Measurements from ENCODE around the gene EBF3.

The EBF3 gene

GRCh38 chr10:129963641-129964501, at the start of gene EBF3:
Gene EBF3 (minus strand): TSS chr10:129964274. CDS start chr10:129963768, 506 bp downstream.
- DNase-seq: no peak

GRCh38 chr10:130013335-130014262, 49.5 kb upstream of the EBF3 start:
- no peak for DNase-seq

- DNase-seq: no peak
These were observed 48.1 kb upstream of the EBF3 start for GRCh38 chr10:130012129-130012528.

- no peak for DNase-seq
These were observed 46.6 kb upstream of the EBF3 start for GRCh38 chr10:130010653-130011052.

- no peak for DNase-seq
These were observed 45.2 kb upstream of the EBF3 start for GRCh38 chr10:130009228-130009627.

- no peak for DNase-seq
These were observed 39.9 kb upstream of the EBF3 start for GRCh38 chr10:130003787-130004613.

- DNase-seq: no peak
These were observed 39.1 kb upstream of the EBF3 start for GRCh38 chr10:130003166-130003565.

- no peak for DNase-seq
These were observed 38.5 kb upstream of the EBF3 start for GRCh38 chr10:130002606-130003005.

GRCh38 chr10:130000918-130001317, 36.8 kb upstream of the EBF3 start:
- no peak for DNase-seq

- no peak for DNase-seq
These were observed 35.1 kb upstream of the EBF3 start for GRCh38 chr10:129999140-129999539.

- no peak for DNase-seq
These were observed 29.5 kb upstream of the EBF3 start for GRCh38 chr10:129993621-129994020.

- DNase-seq: no peak
These were observed 28.3 kb upstream of the EBF3 start for GRCh38 chr10:129992356-129992755.

GRCh38 chr10:129982825-129983224, 18.8 kb upstream of the EBF3 start:
- DNase-seq: no peak

- DNase-seq: no peak
These were observed 14.9 kb upstream of the EBF3 start for GRCh38 chr10:129978980-129979379.

- no peak for DNase-seq
These were observed 14.2 kb upstream of the EBF3 start for GRCh38 chr10:129978322-129978721.

GRCh38 chr10:129977794-129978193, 13.7 kb upstream of the EBF3 start:
- no peak for DNase-seq

GRCh38 chr10:129973674-129974059, 9.6 kb upstream of the EBF3 start:
- no peak for DNase-seq

GRCh38 chr10:129972966-129973673, 9.0 kb upstream of the EBF3 start:
- no peak for DNase-seq

- DNase-seq: no peak
These were observed 8.3 kb upstream of the EBF3 start for GRCh38 chr10:129972145-129972965.

- no peak for DNase-seq
These were observed 7.5 kb upstream of the EBF3 start for GRCh38 chr10:129971381-129972144.

All from NCI-H2029 (cell line).